Nephron (organoid): ENCODE data around the gene PDIA2.

Source experiments
- H3K27ac Mint-ChIP-seq, 3 experiments: 2 replicates each; pipeline ENCODE4 v1.8.0; 2020; ENCODE audit warnings: mixed read lengths in 3 of 3, mild to moderate bottlenecking in 2 of 3, moderate library complexity in 1 of 3
- H3K27me3 Mint-ChIP-seq: 2 replicates; pipeline ENCODE4 v1.8.0; 2021; ENCODE audit warnings: low read depth, mild to moderate bottlenecking, moderate library complexity, mixed read lengths
- H3K36me3 Mint-ChIP-seq: 2 replicates; pipeline ENCODE4 v1.8.0; 2020; ENCODE audit warnings: low read depth, mixed read lengths
- H3K4me1 Mint-ChIP-seq: 2 replicates; pipeline ENCODE4 v1.8.0; 2020; ENCODE audit warnings: mixed read lengths
- H3K4me3 Mint-ChIP-seq, 3 experiments: 2 replicates each; pipeline ENCODE4 v1.8.0; 2020; ENCODE audit warnings: mild to moderate bottlenecking in 3 of 3, mixed read lengths in 3 of 3, moderate library complexity in 2 of 3
- H3K9me3 Mint-ChIP-seq: 2 replicates; pipeline ENCODE4 v1.8.0; 2020; ENCODE audit warnings: mixed read lengths
- TF ChIP-seq, protein P1 (sequence below), 3 experiments: fragments of 200-600 bp; sonication (generic); IDR thresholded peaks; one replicate each; pipeline ENCODE4 v1.5.0; 2021; ENCODE audit warnings: antibody characterized with exemption in 3 of 3; ENCODE audit not compliant: unreplicated experiment in 3 of 3

PDIA2 gene

GRCh38 chr16:261031-261691 is 21.8 kb upstream of the PDIA2 start:
- peaks cover 38% of the 10 kb centered on the region for H3K36me3 Mint-ChIP-seq
- no peaks in the 10 kb centered on the region for H3K27me3 Mint-ChIP-seq
- peaks cover under 1% of the 10 kb centered on the region for H3K9me3 Mint-ChIP-seq
- peaks cover 9% of the 10 kb centered on the region for H3K4me1 Mint-ChIP-seq
- H3K27ac Mint-ChIP-seq, result no peak overlapping the region
- no peak overlapping the region for H3K4me3 Mint-ChIP-seq
- TF ChIP-seq, protein P1, sequence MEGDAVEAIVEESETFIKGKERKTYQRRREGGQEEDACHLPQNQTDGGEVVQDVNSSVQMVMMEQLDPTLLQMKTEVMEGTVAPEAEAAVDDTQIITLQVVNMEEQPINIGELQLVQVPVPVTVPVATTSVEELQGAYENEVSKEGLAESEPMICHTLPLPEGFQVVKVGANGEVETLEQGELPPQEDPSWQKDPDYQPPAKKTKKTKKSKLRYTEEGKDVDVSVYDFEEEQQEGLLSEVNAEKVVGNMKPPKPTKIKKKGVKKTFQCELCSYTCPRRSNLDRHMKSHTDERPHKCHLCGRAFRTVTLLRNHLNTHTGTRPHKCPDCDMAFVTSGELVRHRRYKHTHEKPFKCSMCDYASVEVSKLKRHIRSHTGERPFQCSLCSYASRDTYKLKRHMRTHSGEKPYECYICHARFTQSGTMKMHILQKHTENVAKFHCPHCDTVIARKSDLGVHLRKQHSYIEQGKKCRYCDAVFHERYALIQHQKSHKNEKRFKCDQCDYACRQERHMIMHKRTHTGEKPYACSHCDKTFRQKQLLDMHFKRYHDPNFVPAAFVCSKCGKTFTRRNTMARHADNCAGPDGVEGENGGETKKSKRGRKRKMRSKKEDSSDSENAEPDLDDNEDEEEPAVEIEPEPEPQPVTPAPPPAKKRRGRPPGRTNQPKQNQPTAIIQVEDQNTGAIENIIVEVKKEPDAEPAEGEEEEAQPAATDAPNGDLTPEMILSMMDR (IDR thresholded peaks at IDR 0.05; ENCODE audit: unreplicated experiment in 3 of 3), result no peak

DNA sequence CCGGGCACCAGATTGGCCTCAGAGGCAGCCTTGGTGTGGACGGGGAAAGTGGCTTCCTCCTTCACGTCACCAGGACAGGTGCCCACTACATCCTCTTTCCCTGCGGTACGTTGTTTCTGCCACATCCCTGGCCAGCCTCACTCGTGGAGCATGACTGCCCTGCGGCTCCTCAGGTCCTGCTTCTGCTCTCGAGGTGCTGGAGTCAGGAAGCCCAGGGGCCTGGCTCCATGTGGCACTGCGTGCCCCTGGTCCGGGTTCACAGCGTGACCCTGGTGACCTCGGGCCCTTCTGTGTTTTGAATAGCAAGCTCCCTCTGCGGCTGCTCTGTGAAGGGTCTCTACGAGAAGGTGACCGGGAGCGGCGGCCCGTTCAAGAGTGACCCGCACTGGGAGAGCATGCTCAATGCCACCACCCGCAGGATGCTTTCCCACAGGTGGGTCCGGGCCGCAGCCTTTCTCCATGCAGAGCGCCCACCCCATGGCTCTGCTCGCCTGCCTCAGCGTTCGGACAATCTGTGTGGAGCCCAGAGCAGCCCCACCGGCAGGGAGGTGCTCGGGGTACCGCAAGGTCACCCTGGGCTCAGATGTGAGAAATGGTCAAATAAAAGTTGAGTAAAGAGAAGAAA is 20.7 kb upstream of the PDIA2 start:
- H3K4me1 Mint-ChIP-seq, result peaks cover 9% of the 10 kb centered on the region
- no peak overlapping the region for H3K27ac Mint-ChIP-seq
- TF ChIP-seq, protein P1 (IDR thresholded peaks at IDR 0.05; ENCODE audit: unreplicated experiment in 3 of 3), result no peak
- H3K27me3 Mint-ChIP-seq, result no peaks in the 10 kb centered on the region
- H3K9me3 Mint-ChIP-seq, result no peaks in the 10 kb centered on the region
- peaks cover 30% of the 10 kb centered on the region for H3K36me3 Mint-ChIP-seq
- no peak overlapping the region for H3K4me3 Mint-ChIP-seq

DNA sequence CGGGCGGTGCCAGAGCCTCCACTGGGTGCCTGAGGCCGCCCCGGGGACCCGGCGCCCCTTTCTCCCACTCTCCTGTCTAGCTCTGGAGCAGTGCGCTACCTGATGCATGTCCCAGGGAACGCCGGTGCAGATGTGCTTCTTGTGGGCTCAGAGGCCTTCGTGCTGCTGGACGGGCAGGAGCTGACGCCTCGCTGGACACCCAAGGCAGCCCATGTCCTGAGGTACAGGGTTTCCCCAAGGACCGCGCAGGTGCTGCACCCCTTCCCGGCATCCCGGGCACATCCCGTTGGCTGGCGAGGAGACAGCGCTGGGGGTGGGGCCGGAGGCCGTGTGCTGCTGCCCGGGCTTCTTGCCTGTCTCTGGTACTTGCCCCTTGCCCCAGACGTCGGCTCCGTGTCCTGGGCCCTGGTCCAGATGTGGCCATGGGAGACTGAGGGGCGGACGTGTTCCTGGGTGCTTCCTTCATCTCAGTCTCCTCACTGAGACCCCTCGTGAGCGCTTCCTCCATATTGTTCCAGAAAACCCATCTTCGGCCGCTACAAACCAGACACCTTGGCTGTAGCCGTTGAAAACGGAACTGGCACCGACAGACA is 19.7 kb upstream of the PDIA2 start:
- Mint-ChIP-seq H3K9me3 (no peaks in the 10 kb centered on the region), H3K4me1 (peaks cover 9% of the 10 kb centered on the region), H3K27ac (no peak overlapping the region), H3K27me3 (no peaks in the 10 kb centered on the region), H3K4me3 (no peak overlapping the region), H3K36me3 (peaks cover 22% of the 10 kb centered on the region)
- TF ChIP-seq, protein P1 (IDR thresholded peaks at IDR 0.05; ENCODE audit: unreplicated experiment in 3 of 3), result no peak

- Mint-ChIP-seq H3K4me1 (peaks cover 9% of the 10 kb centered on the region), H3K36me3 (peaks cover 21% of the 10 kb centered on the region), H3K27ac (no peak overlapping the region), H3K9me3 (no peaks in the 10 kb centered on the region), H3K4me3 (no peak overlapping the region), H3K27me3 (no peaks in the 10 kb centered on the region)
- TF ChIP-seq, protein P1 (IDR thresholded peaks at IDR 0.05; ENCODE audit: unreplicated experiment in 3 of 3), result no peak
These were observed 19.0 kb upstream of the PDIA2 start for GRCh38 chr16:263944-264343.

- no peak overlapping the region for H3K4me3 Mint-ChIP-seq
These were observed 18.5 kb upstream of the PDIA2 start for GRCh38 chr16:264440-264951.

More at GRCh38 chr16:264440-264951, 18.5 kb upstream of the PDIA2 start:
- H3K27me3 Mint-ChIP-seq, result no peaks in the 10 kb centered on the region
- TF ChIP-seq, protein P1 (IDR thresholded peaks at IDR 0.05; ENCODE audit: unreplicated experiment in 3 of 3), result no peak
- no peak overlapping the region for H3K27ac Mint-ChIP-seq
- peaks cover 9% of the 10 kb centered on the region for H3K4me1 Mint-ChIP-seq
- no peaks in the 10 kb centered on the region for H3K9me3 Mint-ChIP-seq
- peaks cover 16% of the 10 kb centered on the region for H3K36me3 Mint-ChIP-seq
